Activated T-helper 1 cell treated with anti-CD3 and anti-CD28 coated beads, Interleukin-12 subunit alpha, Interleukin-12 subunit beta, Interleukin-2, Interleukin-4 antibody, amounts not matched to agents 30 ng/mL and 10 ng/mL and 1 ng/mL, durations not matched to agents 14 hours and 24 hours and 36 hours (primary cell): ENCODE results near the gene AJM1. TPM values are rescaled to one million over a fixed set of nuclear protein-coding genes. Genes with fewer than 3 reads are reported as not detected.
"Not testable (repeated sequence)": the region's sequence is repeated elsewhere in the genome, so short reads cannot be mapped to it uniquely, and the experiment has no call there.

ENCODE experiments used
- DNase-seq: peaks from one replicate; pipeline ENCODE4 v3.0.0; 2021; ENCODE audit warnings: low spot score
- H3K27ac Mint-ChIP-seq: one replicate; pipeline ENCODE4 v1.8.0; 2021; ENCODE audit warnings: mild to moderate bottlenecking, mixed read lengths
- H3K27me3 Mint-ChIP-seq: one replicate; pipeline ENCODE4 v1.8.0; 2022; ENCODE audit warnings: mild to moderate bottlenecking, moderate library complexity, mixed read lengths; ENCODE audit not compliant: insufficient read depth
- H3K36me3 Mint-ChIP-seq: one replicate; pipeline ENCODE4 v1.8.0; 2021; ENCODE audit warnings: low read depth, mixed read lengths
- H3K4me1 Mint-ChIP-seq: one replicate; pipeline ENCODE4 v1.8.0; 2021; ENCODE audit warnings: low read depth, mixed read lengths
- H3K4me3 Mint-ChIP-seq: one replicate; pipeline ENCODE4 v1.8.0; 2021; ENCODE audit warnings: mild to moderate bottlenecking, moderate library complexity, mixed read lengths
- H3K9me3 Mint-ChIP-seq: one replicate; pipeline ENCODE4 v1.8.0; 2021; ENCODE audit warnings: mixed read lengths
- intact Hi-C: fragments of 100-400 bp; cut with micrococcal nuclease; formaldehyde crosslinking; loops from one replicate; pipeline ENCODE4 v1.15.1; 2024
- total RNA-seq: library from RNA; stranded (reverse); gene quantifications from 2 replicates; pipeline ENCODE4 v1.2.3, GENCODE V29; 2022

Gene AJM1
- total RNA-seq, 1 donor from 2014 or later = 5.8 TPM

GRCh38 chr9:136880651-136881050 lies 38.4 kb downstream of the AJM1 start:
- Mint-ChIP-seq H3K9me3 (no peaks in the 10 kb centered on the region), H3K4me1 (peaks cover 44% of the 10 kb centered on the region), H3K27ac (peak overlapping the region; percentile 91), H3K36me3 (peaks cover 4% of the 10 kb centered on the region), H3K4me3 (peak overlapping the region; percentile 15), H3K27me3 (no peaks in the 10 kb centered on the region)
- intact Hi-C loops = loop anchor here (5.0 kb wide), 1 partner anchor 343 kb away; no protein-coding TSS in a partner anchor
- no peak for DNase-seq

GRCh38 chr9:136881691-136882108 lies 39.4 kb downstream of the AJM1 start:
- intact Hi-C loops = loop anchor here (1.0 to 5.0 kb wide), 5 partner anchors 15 to 344 kb away; partner anchors contain the start of genes EDF1, FBXW5 and PHPT1
- Mint-ChIP-seq H3K4me1 (peaks cover 37% of the 10 kb centered on the region), H3K9me3 (no peaks in the 10 kb centered on the region), H3K27ac (peak overlapping the region; percentile 91), H3K4me3 (peak overlapping the region; percentile 77), H3K36me3 (peaks cover 3% of the 10 kb centered on the region), H3K27me3 (no peaks in the 10 kb centered on the region)
- DNase-seq = peak; percentile 71

GRCh38 chr9:136882109-136882946 lies 40.0 kb downstream of the AJM1 start:
- intact Hi-C loops = loop anchor here (1.0 to 5.0 kb wide), 5 partner anchors 16 to 345 kb away; partner anchors contain the start of genes EDF1, FBXW5 and PHPT1

GRCh38 chr9:136882947-136883283 lies 40.6 kb downstream of the AJM1 start:
- intact Hi-C loops = loop anchor here (1.0 to 5.0 kb wide), 5 partner anchors 17 to 346 kb away; partner anchors contain the start of genes EDF1, FBXW5 and PHPT1
- H3K4me1 Mint-ChIP-seq = peaks cover 44% of the 10 kb centered on the region

More at GRCh38 chr9:136882109-136882946, 40.0 kb downstream of the AJM1 start:
- peak overlapping the region; percentile 77 for H3K4me3 Mint-ChIP-seq
- H3K27me3 Mint-ChIP-seq = no peaks in the 10 kb centered on the region
- H3K9me3 Mint-ChIP-seq = no peaks in the 10 kb centered on the region
- H3K4me1 Mint-ChIP-seq = peaks cover 40% of the 10 kb centered on the region
- H3K36me3 Mint-ChIP-seq = peaks cover 5% of the 10 kb centered on the region
- peak overlapping the region; percentile 91 for H3K27ac Mint-ChIP-seq
- peak; percentile 88 for DNase-seq

GRCh38 chr9:136883670-136884069 lies 41.4 kb downstream of the AJM1 start:
- intact Hi-C loops = loop anchor here (5.0 kb wide), 1 partner anchor 346 kb away; no protein-coding TSS in a partner anchor
- H3K27me3 Mint-ChIP-seq, H3K9me3 Mint-ChIP-seq, H3K36me3 Mint-ChIP-seq, DNase-seq: not testable (repeated sequence)
- H3K4me1 Mint-ChIP-seq = peaks cover 51% of the 10 kb centered on the region
- H3K4me3 Mint-ChIP-seq = peak overlapping the region; percentile 77
- H3K27ac Mint-ChIP-seq = peak overlapping the region; percentile 91

More at GRCh38 chr9:136882947-136883283, 40.6 kb downstream of the AJM1 start:
- H3K9me3 Mint-ChIP-seq, H3K27me3 Mint-ChIP-seq, H3K36me3 Mint-ChIP-seq, DNase-seq: not testable (repeated sequence)
- Mint-ChIP-seq H3K4me3 (peak overlapping the region; percentile 77), H3K27ac (peak overlapping the region; percentile 91)

- intact Hi-C loops = loop anchor here (1.0 to 5.0 kb wide), 7 partner anchors 16 to 355 kb away; partner anchors contain the start of genes EDF1, MAN1B1, PAXX and PHPT1
- Mint-ChIP-seq H3K27ac (peak within 1 kb of the TSS; percentile 93), H3K4me3 (peak within 1 kb of the TSS; percentile 98), H3K36me3 (peaks cover 17% of the 10 kb centered on the region), H3K9me3 (no peaks in the 10 kb centered on the region), H3K4me1 (peaks cover 44% of the 10 kb centered on the region), H3K27me3 (no peaks in the 10 kb centered on the region)
- DNase-seq = peak; percentile 99
Observed at GRCh38 chr9:136885950-136886578, 43.8 kb downstream of the AJM1 start, which contains the start of gene TRAF2. TRAF2 (plus strand) TSS chr9:136886516; CDS start chr9:136898741, 12,225 bp downstream.

- H3K4me1 Mint-ChIP-seq = peaks cover 36% of the 10 kb centered on the region
Observed at GRCh38 chr9:136886610-136887597, 44.6 kb downstream of the AJM1 start.

GRCh38 chr9:136888454-136888853 lies 46.2 kb downstream of the AJM1 start:
- intact Hi-C loops = loop anchor here (5.0 kb wide), 1 partner anchor 199 kb away; the partner anchor contains the start of gene MAN1B1
- Mint-ChIP-seq H3K27ac (no peak overlapping the region), H3K9me3 (no peaks in the 10 kb centered on the region), H3K4me3 (no peak overlapping the region), H3K4me1 (peaks cover 28% of the 10 kb centered on the region), H3K27me3 (no peaks in the 10 kb centered on the region), H3K36me3 (peaks cover 23% of the 10 kb centered on the region)
- no peak for DNase-seq

More at GRCh38 chr9:136886610-136887597, 44.6 kb downstream of the AJM1 start:
- Mint-ChIP-seq H3K36me3 (peaks cover 17% of the 10 kb centered on the region), H3K27me3 (no peaks in the 10 kb centered on the region), H3K4me3 (peak overlapping the region; percentile 98), H3K27ac (peak overlapping the region; percentile 93), H3K9me3 (no peaks in the 10 kb centered on the region)
- DNase-seq = peak; percentile 32
- intact Hi-C loops = loop anchor here (1.0 to 5.0 kb wide), 7 partner anchors 15 to 354 kb away; partner anchors contain the start of genes EDF1, MAN1B1, PAXX and PHPT1

GRCh38 chr9:136889858-136890257 lies 47.6 kb downstream of the AJM1 start:
- Mint-ChIP-seq H3K27ac (no peak overlapping the region), H3K9me3 (no peaks in the 10 kb centered on the region), H3K36me3 (peaks cover 31% of the 10 kb centered on the region), H3K27me3 (no peaks in the 10 kb centered on the region), H3K4me1 (peaks cover 33% of the 10 kb centered on the region), H3K4me3 (no peak overlapping the region)
- DNase-seq = no peak
- intact Hi-C loops = loop anchor here (5.0 kb wide), 1 partner anchor 197 kb away; the partner anchor contains the start of gene MAN1B1

GRCh38 chr9:136890661-136891060 lies 48.4 kb downstream of the AJM1 start:
- Mint-ChIP-seq H3K9me3 (no peaks in the 10 kb centered on the region), H3K27me3 (no peaks in the 10 kb centered on the region), H3K4me1 (peaks cover 27% of the 10 kb centered on the region), H3K36me3 (peaks cover 31% of the 10 kb centered on the region), H3K4me3 (no peak overlapping the region), H3K27ac (no peak overlapping the region)
- intact Hi-C loops = no loop called here
- no peak for DNase-seq
